ENCODE results near the gene SNED1.

The SNED1 gene

DNA sequence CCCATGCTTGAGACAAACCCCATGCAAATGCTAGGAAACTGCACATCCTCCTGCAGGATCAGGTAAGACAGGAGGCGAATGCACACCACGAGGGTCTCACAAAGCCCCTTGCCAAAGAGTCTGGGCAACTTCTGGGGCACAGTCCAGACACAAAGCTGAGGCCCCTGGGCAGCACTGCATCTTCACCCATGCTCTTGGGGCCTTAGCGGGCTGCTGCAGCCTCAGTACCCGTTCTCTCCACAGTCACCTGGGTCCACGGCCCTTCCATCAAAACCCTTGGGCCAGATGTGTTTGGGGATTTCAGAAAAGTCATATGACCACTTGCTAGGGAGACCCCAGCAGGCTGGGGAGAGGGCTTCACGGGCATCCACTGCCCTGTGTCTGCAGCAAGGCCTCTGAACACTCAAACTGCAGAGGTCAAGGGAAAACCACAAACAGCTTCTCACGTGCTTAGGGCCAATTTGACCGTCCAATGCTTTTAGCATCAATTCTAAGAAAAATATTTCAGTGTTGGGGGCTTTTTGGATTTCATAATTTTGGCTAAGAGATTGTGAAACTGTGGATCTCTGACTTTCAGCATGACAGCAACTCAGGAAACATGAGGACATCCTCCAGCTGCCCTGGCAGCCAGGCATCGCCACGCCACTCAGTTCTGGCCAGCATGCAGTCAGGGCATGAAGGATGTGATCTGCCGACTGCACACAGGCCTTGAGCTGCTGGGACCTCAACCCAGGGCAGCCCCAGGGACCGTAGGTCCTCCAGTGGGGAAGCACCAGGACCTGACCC, 130.9 kb downstream of the SNED1 start:
- Histone ChIP-seq H3K27ac (no peak overlapping the region), H3K27me3 (ENCODE audit: insufficient read depth, low read depth, severe bottlenecking) (no peaks in the 10 kb centered on the region)

GRCh38 chr2:241130316-241130715, 131.9 kb downstream of the SNED1 start:
- DNase-seq: no peak
- TF ChIP-seq, protein P1, sequence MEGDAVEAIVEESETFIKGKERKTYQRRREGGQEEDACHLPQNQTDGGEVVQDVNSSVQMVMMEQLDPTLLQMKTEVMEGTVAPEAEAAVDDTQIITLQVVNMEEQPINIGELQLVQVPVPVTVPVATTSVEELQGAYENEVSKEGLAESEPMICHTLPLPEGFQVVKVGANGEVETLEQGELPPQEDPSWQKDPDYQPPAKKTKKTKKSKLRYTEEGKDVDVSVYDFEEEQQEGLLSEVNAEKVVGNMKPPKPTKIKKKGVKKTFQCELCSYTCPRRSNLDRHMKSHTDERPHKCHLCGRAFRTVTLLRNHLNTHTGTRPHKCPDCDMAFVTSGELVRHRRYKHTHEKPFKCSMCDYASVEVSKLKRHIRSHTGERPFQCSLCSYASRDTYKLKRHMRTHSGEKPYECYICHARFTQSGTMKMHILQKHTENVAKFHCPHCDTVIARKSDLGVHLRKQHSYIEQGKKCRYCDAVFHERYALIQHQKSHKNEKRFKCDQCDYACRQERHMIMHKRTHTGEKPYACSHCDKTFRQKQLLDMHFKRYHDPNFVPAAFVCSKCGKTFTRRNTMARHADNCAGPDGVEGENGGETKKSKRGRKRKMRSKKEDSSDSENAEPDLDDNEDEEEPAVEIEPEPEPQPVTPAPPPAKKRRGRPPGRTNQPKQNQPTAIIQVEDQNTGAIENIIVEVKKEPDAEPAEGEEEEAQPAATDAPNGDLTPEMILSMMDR (IDR thresholded peaks at IDR 0.05; ENCODE audit: low read depth, low read length): no peak
- Histone ChIP-seq H3K36me3 (peaks cover 50% of the 10 kb centered on the region), H3K9me3 (ENCODE audit: severe bottlenecking) (no peaks in the 10 kb centered on the region), H3K27ac (no peak overlapping the region), H3K4me3 (ENCODE audit: low read depth, low read length) (no peak overlapping the region), H3K27me3 (ENCODE audit: insufficient read depth, low read depth, severe bottlenecking) (no peaks in the 10 kb centered on the region)

More for the DNA sequence above, 130.9 kb downstream of the SNED1 start:
- Histone ChIP-seq H3K36me3 (peaks cover 47% of the 10 kb centered on the region), H3K4me3 (ENCODE audit: low read depth, low read length) (no peak overlapping the region), H3K9me3 (ENCODE audit: severe bottlenecking) (no peaks in the 10 kb centered on the region)
- DNase-seq: no peak
- TF ChIP-seq, protein P1 (IDR thresholded peaks at IDR 0.05; ENCODE audit: low read depth, low read length): no peak

DNA sequence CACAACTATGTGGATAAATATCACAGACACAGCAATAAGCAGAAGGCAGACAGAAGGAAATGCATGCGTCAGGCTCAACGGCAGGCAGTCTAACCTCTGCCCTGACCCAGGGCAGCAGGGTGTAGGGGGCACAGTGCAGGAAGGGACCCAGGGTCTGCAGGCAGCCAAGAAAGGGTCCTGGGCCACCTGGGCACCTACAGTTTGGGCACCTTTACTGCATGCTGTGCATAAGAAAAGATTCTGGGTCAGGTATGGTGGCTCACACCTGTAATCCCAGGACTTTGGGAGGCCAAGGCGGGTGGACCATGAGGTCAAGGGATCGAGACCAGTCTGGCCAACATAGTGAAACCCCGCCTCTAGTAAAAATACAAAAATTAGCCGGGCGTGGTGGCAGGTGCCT, 133.1 kb downstream of the SNED1 start:
- H3K27me3 ChIP-seq (ENCODE audit: insufficient read depth, low read depth, severe bottlenecking): no peaks in the 10 kb centered on the region
- H3K27ac ChIP-seq: no peak overlapping the region
- DNase-seq: no peak
- H3K4me3 ChIP-seq (ENCODE audit: low read depth, low read length): no peak overlapping the region
- TF ChIP-seq, protein P1 (IDR thresholded peaks at IDR 0.05; ENCODE audit: low read depth, low read length): no peak
- H3K36me3 ChIP-seq: peaks cover 46% of the 10 kb centered on the region
- H3K9me3 ChIP-seq (ENCODE audit: severe bottlenecking): no peaks in the 10 kb centered on the region

- DNase-seq: no peak
- Histone ChIP-seq H3K27me3 (ENCODE audit: insufficient read depth, low read depth, severe bottlenecking) (no peaks in the 10 kb centered on the region), H3K36me3 (peaks cover 44% of the 10 kb centered on the region), H3K4me3 (ENCODE audit: low read depth, low read length) (no peak overlapping the region), H3K9me3 (ENCODE audit: severe bottlenecking) (no peaks in the 10 kb centered on the region), H3K27ac (no peak overlapping the region)
- TF ChIP-seq, protein P1 (IDR thresholded peaks at IDR 0.05; ENCODE audit: low read depth, low read length): no peak
These were observed 134.4 kb downstream of the SNED1 start for GRCh38 chr2:241132538-241133435.

- TF ChIP-seq, protein P1 (IDR thresholded peaks at IDR 0.05; ENCODE audit: low read depth, low read length): no peak
- Histone ChIP-seq H3K9me3 (ENCODE audit: severe bottlenecking) (no peaks in the 10 kb centered on the region), H3K4me3 (ENCODE audit: low read depth, low read length) (no peak overlapping the region), H3K27ac (no peak overlapping the region), H3K27me3 (ENCODE audit: insufficient read depth, low read depth, severe bottlenecking) (no peaks in the 10 kb centered on the region), H3K36me3 (peaks cover 50% of the 10 kb centered on the region)
- no peak for DNase-seq
These were observed 135.0 kb downstream of the SNED1 start for GRCh38 chr2:241133436-241133820.

Measured in WERI-Rb-1 (cell line).